Effector CD8-positive, alpha-beta T cell (primary cell): ENCODE results near the gene STEAP1B.
"Not testable (repeated sequence)": the region's sequence is repeated elsewhere in the genome, so short reads cannot be mapped to it uniquely, and the experiment has no call there.

Source experiments
- DNase-seq: peaks from one replicate; lab custom pipeline; 2025; lab: John Stamatoyannopoulos, UW
- total RNA-seq, 4 experiments: gene quantifications; one replicate each; lab custom pipeline; 2026; lab: John Stamatoyannopoulos, UW

Gene STEAP1B
- 0 to 0.19 (median 0) reads per million in 4 experiments for total RNA-seq

DNA sequence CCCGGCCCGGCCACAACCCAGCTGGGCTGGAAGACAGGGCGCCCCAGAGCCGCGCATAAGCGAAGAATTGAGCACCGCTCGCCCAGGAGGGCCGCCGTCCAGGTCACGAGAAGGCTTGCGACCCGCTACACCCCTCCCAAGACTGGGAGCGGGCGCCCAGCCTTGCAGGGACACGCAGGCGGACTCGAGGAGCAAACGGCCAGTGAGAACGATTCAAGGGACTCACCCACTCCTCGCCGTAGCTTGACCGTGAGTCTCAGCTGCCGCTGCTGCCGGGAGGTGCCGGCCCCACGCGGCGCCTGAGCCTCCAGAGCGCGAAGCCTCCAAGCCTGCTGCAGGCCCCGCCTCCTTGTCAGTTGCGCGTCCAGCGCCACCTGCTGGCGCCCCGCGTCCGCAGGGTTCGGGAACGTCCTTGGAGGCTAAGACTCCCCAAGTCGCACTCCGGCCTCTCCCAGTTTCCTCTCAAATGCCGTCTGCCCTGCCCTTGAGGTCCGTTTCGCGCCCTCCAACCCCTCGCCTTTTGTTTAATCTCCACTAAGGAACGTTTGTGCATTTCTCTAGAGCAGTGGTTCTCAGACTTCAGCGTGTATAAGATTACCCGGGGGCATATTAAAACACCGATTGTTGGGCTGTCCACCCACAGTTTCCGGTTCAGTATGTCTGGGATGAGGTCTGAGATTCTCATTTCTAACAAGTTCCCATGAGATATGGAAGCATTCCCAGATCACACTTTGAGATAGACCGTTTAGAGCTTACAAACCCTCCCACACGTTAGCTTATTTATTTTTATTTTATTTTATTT, at the start of gene STEAP1B:
Gene STEAP1B, minus strand, starts transcription at position 301 of the 802 bp plus-strand sequence. CDS start 5,333 bp downstream, outside the sequence.
- peak; percentile 74 for DNase-seq

GRCh38 chr7:22549051-22549450, 49.1 kb upstream of the STEAP1B start:
- DNase-seq = no peak

DNA sequence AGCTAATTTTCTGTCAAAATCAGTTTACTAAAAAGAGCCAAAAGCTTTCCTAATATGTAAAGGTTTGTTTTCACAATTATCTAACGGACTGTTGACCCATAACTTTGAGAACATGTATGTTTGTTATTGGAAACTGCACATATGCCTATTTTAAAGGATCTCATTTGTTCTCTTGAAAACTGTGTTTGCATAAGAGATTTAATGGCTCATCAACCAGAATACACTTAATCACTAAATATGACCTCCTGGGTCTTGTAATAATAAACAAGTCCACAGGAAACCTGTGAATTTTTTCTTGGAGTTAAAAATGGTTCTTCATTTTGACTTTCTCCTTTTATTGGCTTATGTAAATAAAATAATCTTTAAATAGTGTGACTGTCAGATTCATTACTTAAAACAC, 48.3 kb upstream of the STEAP1B start:
- DNase-seq = no peak

DNA sequence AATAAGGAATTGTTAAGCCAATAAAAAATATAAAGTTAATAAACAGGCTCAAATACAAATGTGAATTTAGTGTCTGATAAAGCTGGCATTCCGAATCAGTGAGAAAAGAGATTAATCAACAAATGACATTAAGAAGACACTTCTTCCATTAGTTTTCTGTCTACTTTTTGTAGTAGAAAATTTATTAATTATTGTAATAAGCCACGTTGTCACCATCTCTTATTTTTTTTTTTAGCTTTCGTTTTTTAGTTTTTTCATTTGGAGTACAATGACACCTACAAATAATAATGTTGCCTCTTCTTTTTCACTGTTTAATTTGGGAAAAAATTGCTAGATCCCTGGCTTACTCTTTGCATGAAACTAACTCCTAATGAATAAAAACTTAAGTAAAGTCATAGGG, 46.8 kb upstream of the STEAP1B start:
- DNase-seq = no peak

DNA sequence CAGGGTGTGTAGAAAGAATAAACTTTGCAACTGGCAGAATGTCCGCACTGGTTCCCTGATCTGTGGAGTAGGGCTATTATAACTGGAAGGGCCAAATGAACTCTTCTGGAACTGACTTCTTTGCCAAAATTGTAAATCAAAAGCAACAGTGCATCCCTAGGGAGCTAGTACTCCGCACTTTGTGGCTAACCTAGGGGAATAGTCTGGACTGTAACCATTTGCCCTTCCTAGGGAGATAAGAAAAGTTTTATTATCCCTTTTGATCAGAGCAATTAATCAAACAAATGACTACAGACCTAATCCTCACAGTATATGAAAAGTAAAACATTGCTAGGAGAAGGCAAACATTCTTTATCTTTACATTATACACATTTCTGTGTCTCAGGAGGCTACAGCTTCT, 45.5 kb upstream of the STEAP1B start:
- no peak for DNase-seq

GRCh38 chr7:22544245-22544644, 44.3 kb upstream of the STEAP1B start:
- no peak for DNase-seq

- DNase-seq = no peak
Observed at GRCh38 chr7:22543169-22543568, 43.2 kb upstream of the STEAP1B start.

DNA sequence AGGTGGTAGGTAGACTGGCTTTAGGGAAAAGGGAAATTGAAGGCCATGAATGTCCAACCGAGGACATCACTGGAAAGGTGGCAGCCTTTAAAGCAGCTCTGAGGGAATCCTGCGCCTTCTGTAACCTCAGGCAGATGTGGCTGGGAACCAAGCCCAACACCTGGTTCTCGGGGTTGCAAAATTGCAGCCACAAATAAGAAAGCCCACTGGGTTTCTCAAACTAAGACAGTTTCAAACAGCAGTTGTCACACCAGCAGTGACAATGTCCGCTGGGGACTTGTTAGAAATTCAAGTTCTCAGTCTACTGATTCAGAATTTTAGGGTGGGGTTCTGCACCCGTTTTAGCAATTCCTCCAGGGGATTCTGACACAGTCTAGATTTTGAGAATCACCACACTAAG, 42.7 kb upstream of the STEAP1B start:
- no peak for DNase-seq

DNA sequence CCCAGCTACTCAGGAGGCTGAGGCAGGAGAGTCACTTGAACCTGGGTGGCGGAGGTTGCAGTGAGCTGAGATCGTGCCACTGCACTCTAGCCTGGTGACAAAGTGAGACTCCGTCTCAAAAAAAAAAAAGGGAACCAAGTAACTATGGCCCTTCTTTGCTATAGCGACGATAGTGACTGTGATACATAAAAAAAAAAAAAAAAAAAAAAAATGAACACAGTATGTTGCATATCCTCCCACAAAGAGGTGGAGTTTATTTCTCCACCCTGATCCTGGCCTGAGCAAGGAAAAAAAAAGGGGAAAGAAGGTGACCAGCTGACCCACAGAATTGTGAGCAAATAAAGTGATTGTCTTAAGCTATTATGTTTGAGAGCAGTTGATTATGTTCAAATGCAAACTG, 42.3 kb upstream of the STEAP1B start:
- DNase-seq = no peak

- no peak for DNase-seq
Observed at GRCh38 chr7:22541789-22542188, 41.8 kb upstream of the STEAP1B start.

GRCh38 chr7:22528537-22528936, 28.5 kb upstream of the STEAP1B start:
- not testable (repeated sequence) for DNase-seq

DNA sequence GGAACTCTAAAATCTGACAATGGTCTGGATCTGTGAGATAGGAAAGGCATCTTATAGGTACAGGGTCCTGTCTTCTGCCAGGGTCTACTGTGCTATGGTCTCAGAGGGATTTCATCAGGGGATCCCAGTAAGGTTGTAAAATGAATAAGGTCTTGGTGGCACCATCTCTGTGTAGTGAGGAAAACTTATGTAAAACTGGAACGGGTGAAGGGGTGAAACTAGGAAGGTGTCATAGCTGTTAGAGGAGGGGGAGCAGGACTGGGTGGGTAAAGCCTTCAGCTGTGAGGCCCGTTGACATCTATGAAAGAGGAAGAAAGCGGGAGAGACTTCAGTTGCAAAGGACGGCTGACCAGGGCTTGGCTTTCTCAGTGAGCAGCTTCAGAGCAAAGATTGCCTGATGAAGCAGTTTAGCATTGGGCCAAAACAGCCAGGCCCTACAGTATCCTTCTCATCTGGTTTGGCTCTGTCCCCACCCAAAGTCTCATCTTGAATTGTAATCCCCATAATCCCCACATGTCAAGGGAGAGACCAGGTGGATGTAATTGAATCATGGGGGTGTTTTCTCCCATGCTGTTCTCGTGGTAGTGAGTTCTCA, 24.5 kb upstream of the STEAP1B start:
- DNase-seq = not testable (repeated sequence)

GRCh38 chr7:22523478-22524352, 23.7 kb upstream of the STEAP1B start:
- not testable (repeated sequence) for DNase-seq

DNA sequence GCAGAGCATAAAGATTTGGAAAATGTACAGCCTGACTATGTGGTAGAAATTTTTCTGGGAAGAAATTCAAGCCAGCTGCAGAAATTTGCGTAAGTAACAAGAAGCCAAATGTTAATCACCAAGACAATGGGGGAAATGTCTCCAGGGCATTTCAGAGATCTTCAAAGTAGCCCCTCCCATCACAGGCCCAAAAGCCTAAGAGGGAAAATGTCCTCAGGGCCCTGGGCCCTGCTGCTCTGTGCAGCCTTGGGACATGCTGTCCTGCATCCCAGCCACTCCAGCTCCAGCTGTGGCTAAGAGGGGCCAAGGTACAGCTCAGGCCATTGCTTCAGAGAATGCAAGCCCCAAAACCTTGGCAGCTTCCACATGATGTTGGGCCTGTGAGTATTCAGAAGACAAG, 19.6 kb upstream of the STEAP1B start:
- DNase-seq = not testable (repeated sequence)

GRCh38 chr7:22516950-22517349, 17.0 kb upstream of the STEAP1B start:
- DNase-seq = not testable (repeated sequence)

GRCh38 chr7:22514963-22515362, 15.0 kb upstream of the STEAP1B start:
- not testable (repeated sequence) for DNase-seq

DNA sequence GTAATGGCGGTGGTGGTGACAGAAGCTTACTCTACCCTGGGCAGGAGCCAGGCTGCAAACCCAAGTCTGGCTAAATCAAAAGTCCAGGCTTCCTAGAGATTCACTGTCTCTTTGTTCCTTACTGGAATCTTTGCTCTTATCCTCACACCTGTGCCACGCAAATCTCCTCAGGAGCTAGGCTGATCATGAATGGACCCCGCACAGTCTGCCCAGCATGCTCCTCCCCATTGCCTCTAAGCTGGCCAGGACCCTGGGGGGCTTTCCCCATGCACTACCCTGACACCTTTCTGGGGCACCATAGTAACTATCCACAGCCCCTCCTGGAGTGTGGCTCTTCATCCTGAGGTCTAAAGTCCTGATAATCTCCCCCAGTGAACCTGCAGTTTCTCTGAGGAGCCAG, 7.3 kb upstream of the STEAP1B start:
- not testable (repeated sequence) for DNase-seq

GRCh38 chr7:22506316-22507020, 6.5 kb upstream of the STEAP1B start:
- DNase-seq = not testable (repeated sequence)

- not testable (repeated sequence) for DNase-seq
Observed at GRCh38 chr7:22504519-22504918, 4.5 kb upstream of the STEAP1B start.

DNA sequence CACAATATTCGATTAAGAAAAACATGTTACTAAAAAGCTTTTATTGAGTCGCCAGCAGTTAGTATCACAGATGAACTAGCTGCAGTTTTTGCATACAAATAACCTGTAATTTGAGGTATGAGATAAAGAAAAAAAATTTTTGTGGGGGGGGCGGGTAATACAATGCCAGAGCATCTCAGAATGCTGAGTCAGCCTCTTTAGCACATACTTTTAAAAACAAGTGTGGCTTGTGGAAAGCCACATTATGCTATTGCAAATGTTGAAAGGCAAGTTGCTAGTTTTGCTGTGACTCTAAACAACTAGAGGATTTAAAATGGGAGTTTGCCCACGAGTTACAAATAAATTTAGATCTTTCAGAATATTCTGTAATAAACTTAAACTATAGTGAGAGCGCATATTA, 2.1 kb upstream of the STEAP1B start:
- not testable (repeated sequence) for DNase-seq

- not testable (repeated sequence) for DNase-seq
Observed at GRCh38 chr7:22501336-22501735, 1.3 kb upstream of the STEAP1B start.

- no peak for DNase-seq
Observed at GRCh38 chr7:22499044-22499443, 944 bp downstream of the STEAP1B start.
